ENCODE data around the gene DMAC2L. TPM values are rescaled to one million over a fixed set of nuclear protein-coding genes. Genes with fewer than 3 reads are reported as not detected.

The DMAC2L gene
- total RNA-seq, 1 donor from 2014 or later = 10.9 TPM

GRCh38 chr14:50338587-50338986, 26.5 kb downstream of the DMAC2L start:
- Histone ChIP-seq H2AFZ (ENCODE audit: low read depth, low read length) (no peak overlapping the region), H3K79me2 (ENCODE audit: insufficient read depth, low read length) (no peaks in the 10 kb centered on the region), H3K4me2 (ENCODE audit: low read length) (no peak overlapping the region), H3K4me1 (ENCODE audit: insufficient read depth, low read length) (peaks cover 32% of the 10 kb centered on the region), H3K9me3 (ENCODE audit: insufficient read depth, low read depth, low read length) (no peaks in the 10 kb centered on the region), H3K4me3 (ENCODE audit: insufficient read depth, low read depth, low read length) (no peak overlapping the region), H3K36me3 (ENCODE audit: insufficient read depth, low read length) (no peaks in the 10 kb centered on the region), H3K9ac (ENCODE audit: low read length) (no peak overlapping the region), H3K27ac (ENCODE audit: low read depth, low read length) (no peak overlapping the region), H3K27me3 (ENCODE audit: insufficient read depth, low read length) (no peaks in the 10 kb centered on the region), H4K20me1 (ENCODE audit: insufficient read depth, low read length) (no peaks in the 10 kb centered on the region)
- Mint-ChIP-seq H3K4me1 (ENCODE audit: low read depth, unreplicated experiment) (peaks cover 31% of the 10 kb centered on the region), H3K4me3 (ENCODE audit: unreplicated experiment) (no peak overlapping the region), H3K27me3 (ENCODE audit: low read depth, unreplicated experiment) (no peaks in the 10 kb centered on the region), H3K27ac (ENCODE audit: unreplicated experiment) (no peak overlapping the region), H3K9me3 (ENCODE audit: unreplicated experiment) (no peaks in the 10 kb centered on the region), H3K36me3 (ENCODE audit: low read depth, unreplicated experiment) (peaks cover 3% of the 10 kb centered on the region)
- no peak for DNase-seq (ENCODE audit: low read depth)
- TF ChIP-seq EZH2 (IDR thresholded peaks at IDR 0.05; ENCODE audit: insufficient read depth, low read length) = no peak
- TF ChIP-seq, protein P1, sequence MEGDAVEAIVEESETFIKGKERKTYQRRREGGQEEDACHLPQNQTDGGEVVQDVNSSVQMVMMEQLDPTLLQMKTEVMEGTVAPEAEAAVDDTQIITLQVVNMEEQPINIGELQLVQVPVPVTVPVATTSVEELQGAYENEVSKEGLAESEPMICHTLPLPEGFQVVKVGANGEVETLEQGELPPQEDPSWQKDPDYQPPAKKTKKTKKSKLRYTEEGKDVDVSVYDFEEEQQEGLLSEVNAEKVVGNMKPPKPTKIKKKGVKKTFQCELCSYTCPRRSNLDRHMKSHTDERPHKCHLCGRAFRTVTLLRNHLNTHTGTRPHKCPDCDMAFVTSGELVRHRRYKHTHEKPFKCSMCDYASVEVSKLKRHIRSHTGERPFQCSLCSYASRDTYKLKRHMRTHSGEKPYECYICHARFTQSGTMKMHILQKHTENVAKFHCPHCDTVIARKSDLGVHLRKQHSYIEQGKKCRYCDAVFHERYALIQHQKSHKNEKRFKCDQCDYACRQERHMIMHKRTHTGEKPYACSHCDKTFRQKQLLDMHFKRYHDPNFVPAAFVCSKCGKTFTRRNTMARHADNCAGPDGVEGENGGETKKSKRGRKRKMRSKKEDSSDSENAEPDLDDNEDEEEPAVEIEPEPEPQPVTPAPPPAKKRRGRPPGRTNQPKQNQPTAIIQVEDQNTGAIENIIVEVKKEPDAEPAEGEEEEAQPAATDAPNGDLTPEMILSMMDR (IDR thresholded peaks at IDR 0.05; ENCODE audit: insufficient read depth, low read depth, low read length) = no peak
- no peak for FAIRE-seq

DNA sequence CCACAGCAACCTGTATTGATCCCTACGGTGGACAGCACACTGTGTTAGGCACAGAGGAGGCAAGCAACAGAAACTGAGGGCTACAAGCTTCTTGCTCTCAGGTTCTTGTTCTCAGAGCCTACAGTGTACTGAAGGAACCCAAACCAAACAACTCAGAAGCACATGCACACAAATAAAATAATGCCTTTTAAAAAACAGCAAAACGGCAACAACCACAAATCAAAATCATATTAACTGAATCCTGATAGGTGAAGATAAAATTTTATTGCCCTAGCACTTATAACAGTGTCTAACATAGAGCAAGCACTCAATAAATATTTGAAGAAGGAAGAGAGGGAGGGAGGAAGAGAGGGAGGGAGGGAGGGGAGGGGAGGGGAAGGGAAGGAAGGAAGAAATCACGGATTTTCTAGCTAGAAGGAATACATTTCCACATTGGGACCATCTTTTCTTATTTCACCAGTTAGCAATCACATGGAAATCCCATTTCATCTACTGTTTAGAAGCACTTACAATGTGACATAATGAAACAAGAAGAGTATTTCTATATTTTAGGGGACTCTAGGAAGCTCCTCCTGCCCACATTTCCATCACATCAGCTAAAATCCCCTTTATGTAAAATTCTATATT, 27.2 kb downstream of the DMAC2L start:
- no peak for DNase-seq (ENCODE audit: low read depth)
- Histone ChIP-seq H3K9me3 (ENCODE audit: insufficient read depth, low read depth, low read length) (no peaks in the 10 kb centered on the region), H3K4me1 (ENCODE audit: insufficient read depth, low read length) (peaks cover 32% of the 10 kb centered on the region), H4K20me1 (ENCODE audit: insufficient read depth, low read length) (no peaks in the 10 kb centered on the region), H2AFZ (ENCODE audit: low read depth, low read length) (no peak overlapping the region), H3K36me3 (ENCODE audit: insufficient read depth, low read length) (no peaks in the 10 kb centered on the region), H3K27me3 (ENCODE audit: insufficient read depth, low read length) (no peaks in the 10 kb centered on the region), H3K79me2 (ENCODE audit: insufficient read depth, low read length) (no peaks in the 10 kb centered on the region), H3K4me2 (ENCODE audit: low read length) (no peak overlapping the region), H3K9ac (ENCODE audit: low read length) (no peak overlapping the region), H3K4me3 (ENCODE audit: insufficient read depth, low read depth, low read length) (no peak overlapping the region), H3K27ac (ENCODE audit: low read depth, low read length) (no peak overlapping the region)
- Mint-ChIP-seq H3K4me1 (ENCODE audit: low read depth, unreplicated experiment) (peaks cover 36% of the 10 kb centered on the region), H3K9me3 (ENCODE audit: unreplicated experiment) (no peaks in the 10 kb centered on the region), H3K27me3 (ENCODE audit: low read depth, unreplicated experiment) (no peaks in the 10 kb centered on the region), H3K27ac (ENCODE audit: unreplicated experiment) (no peak overlapping the region), H3K36me3 (ENCODE audit: low read depth, unreplicated experiment) (peaks cover 3% of the 10 kb centered on the region), H3K4me3 (ENCODE audit: unreplicated experiment) (no peak overlapping the region)
- TF ChIP-seq, protein P1 (IDR thresholded peaks at IDR 0.05; ENCODE audit: insufficient read depth, low read depth, low read length) = no peak
- TF ChIP-seq EZH2 (IDR thresholded peaks at IDR 0.05; ENCODE audit: insufficient read depth, low read length) = no peak
- no peak for FAIRE-seq

GRCh38 chr14:50340045-50340444, 27.9 kb downstream of the DMAC2L start:
- Mint-ChIP-seq H3K9me3 (ENCODE audit: unreplicated experiment) (no peaks in the 10 kb centered on the region), H3K4me3 (ENCODE audit: unreplicated experiment) (peak overlapping the region; percentile 57), H3K27me3 (ENCODE audit: low read depth, unreplicated experiment) (no peaks in the 10 kb centered on the region), H3K36me3 (ENCODE audit: low read depth, unreplicated experiment) (peaks cover 3% of the 10 kb centered on the region), H3K4me1 (ENCODE audit: low read depth, unreplicated experiment) (peaks cover 37% of the 10 kb centered on the region), H3K27ac (ENCODE audit: unreplicated experiment) (no peak overlapping the region)
- H3K79me2 ChIP-seq (ENCODE audit: insufficient read depth, low read length) = no peaks in the 10 kb centered on the region
- no peak for TF ChIP-seq EZH2 (IDR thresholded peaks at IDR 0.05; ENCODE audit: insufficient read depth, low read length)
- TF ChIP-seq, protein P1 (IDR thresholded peaks at IDR 0.05; ENCODE audit: insufficient read depth, low read depth, low read length) = no peak
- H3K4me1 ChIP-seq (ENCODE audit: insufficient read depth, low read length) = peaks cover 34% of the 10 kb centered on the region
- H3K9me3 ChIP-seq (ENCODE audit: insufficient read depth, low read depth, low read length) = no peaks in the 10 kb centered on the region
- no peak overlapping the region for H2AFZ ChIP-seq (ENCODE audit: low read depth, low read length)
- no peaks in the 10 kb centered on the region for H3K36me3 ChIP-seq (ENCODE audit: insufficient read depth, low read length)
- DNase-seq (ENCODE audit: low read depth) (no peak), FAIRE-seq (no peak)
- no peak overlapping the region for H3K27ac ChIP-seq (ENCODE audit: low read depth, low read length)
- no peak overlapping the region for H3K4me3 ChIP-seq (ENCODE audit: insufficient read depth, low read depth, low read length)
- no peak overlapping the region for H3K9ac ChIP-seq (ENCODE audit: low read length)
- no peak overlapping the region for H3K4me2 ChIP-seq (ENCODE audit: low read length)
- no peaks in the 10 kb centered on the region for H4K20me1 ChIP-seq (ENCODE audit: insufficient read depth, low read length)
- H3K27me3 ChIP-seq (ENCODE audit: insufficient read depth, low read length) = no peaks in the 10 kb centered on the region
